Measurements from ENCODE around the gene NINJ1.

DNA sequence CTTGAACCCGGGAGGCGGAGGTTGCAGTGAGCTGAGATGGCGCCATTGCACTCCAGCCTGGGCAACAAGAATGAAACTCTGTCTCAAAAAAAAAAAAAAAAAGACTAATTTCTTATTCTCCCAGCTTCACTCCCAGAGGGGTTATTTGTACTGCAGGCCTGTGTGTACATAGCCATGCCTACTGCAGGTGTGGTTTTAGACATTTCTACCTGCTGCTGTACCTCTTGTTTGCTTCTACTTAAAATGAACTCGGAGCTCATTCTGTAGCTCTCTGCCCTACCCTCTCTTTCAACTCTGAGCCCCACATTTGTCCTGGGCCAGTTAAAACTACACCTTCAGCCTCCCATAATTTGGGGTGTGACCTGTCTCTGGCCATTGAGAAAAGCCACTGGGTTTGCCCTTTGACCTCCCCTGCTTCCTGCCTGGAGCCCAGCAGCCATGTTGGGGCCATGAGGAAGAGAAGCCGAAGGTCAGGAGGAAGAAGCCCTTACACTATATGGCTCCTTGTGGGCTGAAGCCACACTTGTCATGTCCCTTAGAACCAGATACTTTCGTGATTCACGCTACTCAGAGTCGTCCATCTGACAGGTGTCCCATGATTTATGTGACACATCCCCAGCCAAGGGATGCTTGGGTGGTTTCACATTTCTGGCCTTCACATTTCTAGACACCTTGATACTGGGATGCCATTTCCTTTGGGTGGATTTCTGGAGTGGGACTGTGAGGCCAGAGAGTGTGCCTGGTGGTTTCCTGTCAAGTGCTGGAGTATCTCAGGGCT lies 47.4 kb downstream of the NINJ1 start:
- TF ChIP-seq CTCF (IDR thresholded peaks at IDR 0.05): no peak
- TF ChIP-seq POLR2A (IDR thresholded peaks at IDR 0.05): no peak
